GM12878 (cell line): ENCODE data around the gene TMEM259.

ENCODE experiments used
- ASH2L ChIP-seq: fragments of 300-600, 200-600 bp; sonication (generic); IDR thresholded peaks from 2 replicates; pipeline ENCODE4 v1.6.1; 2017; ENCODE audit warnings: low read depth, mild to moderate bottlenecking, borderline replicate concordance
- FOXK2 ChIP-seq: fragments of 450-650 bp; IDR thresholded peaks from 2 replicates; pipeline ENCODE4 v1.6.1; 2017; ENCODE audit warnings: mild to moderate bottlenecking, moderate library complexity
- FOXM1 ChIP-seq: IDR thresholded peaks from 2 replicates; pipeline ENCODE4 v1.6.1; 2012; ENCODE audit warnings: low read depth, mild to moderate bottlenecking, inconsistent platforms, low read length, moderate library complexity
- MXI1 ChIP-seq: fragments of 150-350 bp; IDR thresholded peaks from 2 replicates; pipeline ENCODE4 v1.6.1; 2011; ENCODE audit warnings: low read depth, mild to moderate bottlenecking, inconsistent platforms, low read length, improper control_type of control experiment
- MYC ChIP-seq: IDR thresholded peaks from 2 replicates; pipeline ENCODE4 v1.6.1; 2011; ENCODE audit warnings: mild to moderate bottlenecking, low read length, moderate library complexity, inconsistent platforms; ENCODE audit not compliant: insufficient read depth, insufficient replicate concordance, insufficient read length, severe bottlenecking
- NFXL1 ChIP-seq: fragments of 450-650 bp; IDR thresholded peaks from 2 replicates; pipeline ENCODE4 v1.6.1; 2017; ENCODE audit warnings: antibody characterized with exemption, mild to moderate bottlenecking, borderline replicate concordance
- POLR2A ChIP-seq: IDR thresholded peaks from 2 replicates; pipeline ENCODE4 v1.6.1; 2011; ENCODE audit warnings: low read depth, mild to moderate bottlenecking, low read length
- RAD21 ChIP-seq: IDR thresholded peaks from 2 replicates; pipeline ENCODE4 v1.6.1; 2011; ENCODE audit warnings: mild to moderate bottlenecking, low read depth, low read length, moderate library complexity; ENCODE audit not compliant: insufficient read depth
- SP1 ChIP-seq: IDR thresholded peaks from one replicate; pipeline ENCODE4 v1.6.1; 2011; ENCODE audit warnings: low read depth, low read length
- SRF ChIP-seq, 2 experiments: IDR thresholded peaks; 2 replicates each; pipeline ENCODE4 v1.6.1; 2011; ENCODE audit warnings: low read depth in 2 of 2, low read length in 2 of 2, mild to moderate bottlenecking in 1 of 2, moderate library complexity in 1 of 2
- TF ChIP-seq, protein P1 (sequence below), 3 experiments: IDR thresholded peaks in 2 of 3; conservative IDR thresholded peaks in 1 of 3; 2 replicates each; pipeline ENCODE4 v1.5.1; 2011; ENCODE audit warnings: low read depth in 3 of 3, low read length in 3 of 3, mild to moderate bottlenecking in 3 of 3, control low read depth in 2 of 3, moderate library complexity in 2 of 3, inconsistent platforms in 1 of 3, mixed read lengths in 1 of 3; ENCODE audit not compliant: control insufficient read depth in 2 of 3, insufficient read depth in 1 of 3; ENCODE audit errors: extremely low read depth in 1 of 3
- TF ChIP-seq, protein P2 (sequence below): IDR thresholded peaks from 2 replicates; pipeline ENCODE4 v1.6.1; 2012; ENCODE audit warnings: low read depth, low read length, improper control_type of control experiment
- TF ChIP-seq, protein P3 (sequence below): IDR thresholded peaks from 2 replicates; pipeline ENCODE4 v1.6.1; 2011; ENCODE audit warnings: mild to moderate bottlenecking, low read depth, low read length, moderate library complexity; ENCODE audit not compliant: insufficient replicate concordance

DNA sequence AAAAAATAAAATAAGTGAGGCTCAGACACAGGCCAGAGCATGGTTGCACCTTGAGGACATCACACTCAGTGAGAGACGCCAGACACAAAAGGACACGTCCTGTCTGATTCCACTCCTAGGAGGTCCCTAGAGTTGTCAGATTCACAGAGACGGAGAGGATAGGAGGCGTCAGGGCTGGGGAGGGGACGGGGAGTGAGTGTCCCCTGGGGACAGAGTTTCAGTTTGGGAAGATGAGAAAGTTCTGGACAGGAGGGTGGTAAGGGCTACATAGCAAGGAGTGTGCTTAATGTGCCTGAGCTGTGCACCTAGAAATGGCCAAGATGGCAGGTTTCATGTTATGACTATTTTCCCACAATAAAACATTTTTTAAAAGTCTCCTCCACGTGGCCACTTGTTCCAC lies 22.9 kb downstream of the TMEM259 start:
- TF ChIP-seq, protein P1, sequence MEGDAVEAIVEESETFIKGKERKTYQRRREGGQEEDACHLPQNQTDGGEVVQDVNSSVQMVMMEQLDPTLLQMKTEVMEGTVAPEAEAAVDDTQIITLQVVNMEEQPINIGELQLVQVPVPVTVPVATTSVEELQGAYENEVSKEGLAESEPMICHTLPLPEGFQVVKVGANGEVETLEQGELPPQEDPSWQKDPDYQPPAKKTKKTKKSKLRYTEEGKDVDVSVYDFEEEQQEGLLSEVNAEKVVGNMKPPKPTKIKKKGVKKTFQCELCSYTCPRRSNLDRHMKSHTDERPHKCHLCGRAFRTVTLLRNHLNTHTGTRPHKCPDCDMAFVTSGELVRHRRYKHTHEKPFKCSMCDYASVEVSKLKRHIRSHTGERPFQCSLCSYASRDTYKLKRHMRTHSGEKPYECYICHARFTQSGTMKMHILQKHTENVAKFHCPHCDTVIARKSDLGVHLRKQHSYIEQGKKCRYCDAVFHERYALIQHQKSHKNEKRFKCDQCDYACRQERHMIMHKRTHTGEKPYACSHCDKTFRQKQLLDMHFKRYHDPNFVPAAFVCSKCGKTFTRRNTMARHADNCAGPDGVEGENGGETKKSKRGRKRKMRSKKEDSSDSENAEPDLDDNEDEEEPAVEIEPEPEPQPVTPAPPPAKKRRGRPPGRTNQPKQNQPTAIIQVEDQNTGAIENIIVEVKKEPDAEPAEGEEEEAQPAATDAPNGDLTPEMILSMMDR (IDR thresholded peaks at IDR 0.05 in 2 of 3, conservative IDR thresholded peaks at IDR 0.05 in 1 of 3; ENCODE audit: control insufficient read depth in 2 of 3, extremely low read depth in 1 of 3, insufficient read depth in 1 of 3, low read depth in 3 of 3, low read length in 3 of 3), result no peak
- TF ChIP-seq FOXK2 (no peak), ASH2L (no peak), MXI1 (no peak), FOXM1 (no peak), POLR2A (no peak), MYC (no peak), NFXL1 (no peak), SRF (IDR thresholded peaks at IDR 0.05; ENCODE audit: low read depth in 2 of 2, low read length in 2 of 2) (no peak), SP1 (no peak), RAD21 (no peak)
- TF ChIP-seq, protein P2, sequence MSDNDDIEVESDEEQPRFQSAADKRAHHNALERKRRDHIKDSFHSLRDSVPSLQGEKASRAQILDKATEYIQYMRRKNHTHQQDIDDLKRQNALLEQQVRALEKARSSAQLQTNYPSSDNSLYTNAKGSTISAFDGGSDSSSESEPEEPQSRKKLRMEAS, result no peak
- TF ChIP-seq, protein P3, sequence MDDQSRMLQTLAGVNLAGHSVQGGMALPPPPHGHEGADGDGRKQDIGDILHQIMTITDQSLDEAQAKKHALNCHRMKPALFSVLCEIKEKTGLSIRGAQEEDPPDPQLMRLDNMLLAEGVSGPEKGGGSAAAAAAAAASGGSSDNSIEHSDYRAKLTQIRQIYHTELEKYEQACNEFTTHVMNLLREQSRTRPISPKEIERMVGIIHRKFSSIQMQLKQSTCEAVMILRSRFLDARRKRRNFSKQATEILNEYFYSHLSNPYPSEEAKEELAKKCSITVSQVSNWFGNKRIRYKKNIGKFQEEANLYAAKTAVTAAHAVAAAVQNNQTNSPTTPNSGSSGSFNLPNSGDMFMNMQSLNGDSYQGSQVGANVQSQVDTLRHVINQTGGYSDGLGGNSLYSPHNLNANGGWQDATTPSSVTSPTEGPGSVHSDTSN, result no peak
